HL-60 (cell line): ENCODE measurements around the gene DERA.

Experiments used
- DNase-seq, 2 experiments: peaks; one replicate each; pipeline ENCODE4 v3.0.0-alpha.2; 2010 to 2020; ENCODE audit warnings: low read depth in 1 of 2, low spot score in 1 of 2
- H3K27ac ChIP-seq: fragments of 250-450 bp; sonication (Bioruptor Pico); replicated peaks from 2 replicates; pipeline ENCODE4 v1.5.1; 2020; ENCODE audit warnings: mild to moderate bottlenecking, moderate library complexity
- H3K27me3 ChIP-seq: fragments of 250-450 bp; sonication (Bioruptor Pico); 2 replicates; pipeline ENCODE4 v1.5.1; 2021; ENCODE audit warnings: mild to moderate bottlenecking, moderate library complexity; ENCODE audit not compliant: insufficient read depth, poor library complexity, severe bottlenecking
- H3K4me3 ChIP-seq: replicated peaks from 2 replicates; pipeline ENCODE4 v1.5.1; 2011; ENCODE audit warnings: mild to moderate bottlenecking, control low read depth, low read length; ENCODE audit not compliant: insufficient read depth
- CTCF ChIP-seq: IDR thresholded peaks from one replicate; pipeline ENCODE4 v1.5.1; 2011; ENCODE audit warnings: low read length, control low read depth, inconsistent platforms; ENCODE audit not compliant: insufficient read depth
- GABPA ChIP-seq: IDR thresholded peaks from 2 replicates; pipeline ENCODE4 v1.6.1; 2012; ENCODE audit warnings: low read depth
- POLR2AphosphoS5 ChIP-seq: IDR thresholded peaks from 2 replicates; pipeline ENCODE4 v1.6.1; 2012; ENCODE audit warnings: low read depth
- SPI1 ChIP-seq: IDR thresholded peaks from 2 replicates; pipeline ENCODE4 v1.6.1; 2012; ENCODE audit warnings: low read depth, mild to moderate bottlenecking, borderline replicate concordance
- TF ChIP-seq, protein P1 (sequence below): IDR thresholded peaks from 2 replicates; pipeline ENCODE4 v1.6.1; 2012; ENCODE audit warnings: low read depth; ENCODE audit not compliant: insufficient replicate concordance

DERA gene

DNA sequence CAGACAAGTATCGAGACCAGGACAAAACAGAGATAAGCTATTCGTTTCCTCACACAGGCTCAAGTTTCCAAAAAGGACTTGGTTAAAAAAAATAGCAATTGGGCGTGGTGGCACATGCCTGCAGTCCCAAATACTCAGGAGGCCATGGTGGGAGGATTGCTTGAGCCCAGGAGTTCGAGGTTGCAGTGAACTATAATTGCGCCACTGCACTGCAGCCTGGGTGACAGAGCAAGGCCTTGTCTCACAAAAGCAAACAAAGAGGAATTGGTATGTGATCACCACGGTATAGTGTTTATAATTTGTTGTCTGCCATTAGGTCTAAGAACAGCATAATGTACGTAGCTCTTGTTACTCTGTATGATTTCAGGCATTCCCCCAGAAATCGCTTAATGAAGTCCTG, 175.3 kb downstream of the DERA start:
- Histone ChIP-seq H3K27me3 (no peaks in the 10 kb centered on the region), H3K4me3 (no peak overlapping the region), H3K27ac (no peak overlapping the region)
- DNase-seq, result no peak
- no peak for TF ChIP-seq GABPA
- TF ChIP-seq, protein P1, sequence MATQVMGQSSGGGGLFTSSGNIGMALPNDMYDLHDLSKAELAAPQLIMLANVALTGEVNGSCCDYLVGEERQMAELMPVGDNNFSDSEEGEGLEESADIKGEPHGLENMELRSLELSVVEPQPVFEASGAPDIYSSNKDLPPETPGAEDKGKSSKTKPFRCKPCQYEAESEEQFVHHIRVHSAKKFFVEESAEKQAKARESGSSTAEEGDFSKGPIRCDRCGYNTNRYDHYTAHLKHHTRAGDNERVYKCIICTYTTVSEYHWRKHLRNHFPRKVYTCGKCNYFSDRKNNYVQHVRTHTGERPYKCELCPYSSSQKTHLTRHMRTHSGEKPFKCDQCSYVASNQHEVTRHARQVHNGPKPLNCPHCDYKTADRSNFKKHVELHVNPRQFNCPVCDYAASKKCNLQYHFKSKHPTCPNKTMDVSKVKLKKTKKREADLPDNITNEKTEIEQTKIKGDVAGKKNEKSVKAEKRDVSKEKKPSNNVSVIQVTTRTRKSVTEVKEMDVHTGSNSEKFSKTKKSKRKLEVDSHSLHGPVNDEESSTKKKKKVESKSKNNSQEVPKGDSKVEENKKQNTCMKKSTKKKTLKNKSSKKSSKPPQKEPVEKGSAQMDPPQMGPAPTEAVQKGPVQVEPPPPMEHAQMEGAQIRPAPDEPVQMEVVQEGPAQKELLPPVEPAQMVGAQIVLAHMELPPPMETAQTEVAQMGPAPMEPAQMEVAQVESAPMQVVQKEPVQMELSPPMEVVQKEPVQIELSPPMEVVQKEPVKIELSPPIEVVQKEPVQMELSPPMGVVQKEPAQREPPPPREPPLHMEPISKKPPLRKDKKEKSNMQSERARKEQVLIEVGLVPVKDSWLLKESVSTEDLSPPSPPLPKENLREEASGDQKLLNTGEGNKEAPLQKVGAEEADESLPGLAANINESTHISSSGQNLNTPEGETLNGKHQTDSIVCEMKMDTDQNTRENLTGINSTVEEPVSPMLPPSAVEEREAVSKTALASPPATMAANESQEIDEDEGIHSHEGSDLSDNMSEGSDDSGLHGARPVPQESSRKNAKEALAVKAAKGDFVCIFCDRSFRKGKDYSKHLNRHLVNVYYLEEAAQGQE, result no peak
- TF ChIP-seq POLR2AphosphoS5, result no peak
- no peak for TF ChIP-seq CTCF
- TF ChIP-seq SPI1, result no peak

- no peak for DNase-seq
- no peak overlapping the region for H3K4me3 ChIP-seq
- TF ChIP-seq, protein P1, result no peak
- TF ChIP-seq CTCF (no peak), SPI1 (no peak), POLR2AphosphoS5 (no peak), GABPA (no peak)
- no peaks in the 10 kb centered on the region for H3K27me3 ChIP-seq
- no peak overlapping the region for H3K27ac ChIP-seq
Observed at GRCh38 chr12:16086942-16087341, 175.8 kb downstream of the DERA start.
